ENCODE results near the gene ZNF778. TPM values are rescaled to one million over a fixed set of nuclear protein-coding genes. Genes with fewer than 3 reads are reported as not detected.

Gene ZNF778
- total RNA-seq, 1 donor from 2014 or later = 10.5 TPM

Other genes starting within 250 kb of the ZNF778 start
- 0.51 TPM in 2 replicates for gene CBFA2T3, start 240.5 kb upstream of the ZNF778 start, total RNA-seq
- 55.4 and 58.6 TPM in 2 replicates for gene ACSF3, start 123.9 kb upstream of the ZNF778 start, total RNA-seq
- gene CDH15, start 46.0 kb upstream of the ZNF778 start, total RNA-seq = not detected in 2 replicates
- 4.1 and 4.9 TPM in 2 replicates for gene SLC22A31, start 17.2 kb upstream of the ZNF778 start, total RNA-seq

Data from T-helper 1 cell treated with Interleukin-12 subunit alpha and Interleukin-12 subunit beta and Interleukin-4 antibody, amounts not matched to agents 30 ng/mL and 1 ng/mL, for 36 hours (primary cell).